Activated naive CD8-positive, alpha-beta T cell treated with anti-CD3 and anti-CD28 coated beads for 36 hours (primary cell): Measurements from ENCODE around the gene EGFL7. TPM values are rescaled to one million over a fixed set of nuclear protein-coding genes. Genes with fewer than 3 reads are reported as not detected.

Experiments used
- DNase-seq: peaks from one replicate; pipeline ENCODE4 v3.0.0; 2021
- H3K27ac Mint-ChIP-seq: one replicate; pipeline ENCODE4 v1.8.0; 2022; ENCODE audit warnings: mild to moderate bottlenecking, moderate library complexity, mixed read lengths
- H3K27me3 Mint-ChIP-seq: one replicate; pipeline ENCODE4 v1.8.0; 2022; ENCODE audit warnings: mild to moderate bottlenecking, mixed read lengths
- H3K36me3 Mint-ChIP-seq: one replicate; pipeline ENCODE4 v1.8.0; 2021; ENCODE audit warnings: mild to moderate bottlenecking, mixed read lengths
- H3K4me1 Mint-ChIP-seq: one replicate; pipeline ENCODE4 v1.8.0; 2021; ENCODE audit warnings: mixed read lengths
- H3K4me3 Mint-ChIP-seq: one replicate; pipeline ENCODE4 v1.8.0; 2022; ENCODE audit warnings: mild to moderate bottlenecking, moderate library complexity, mixed read lengths
- H3K9me3 Mint-ChIP-seq: one replicate; pipeline ENCODE4 v1.8.0; 2022; ENCODE audit warnings: mixed read lengths
- total RNA-seq, 2 experiments: library from RNA; stranded (reverse); gene quantifications; one replicate each; pipeline ENCODE4 v1.2.3, GENCODE V29; 2021

EGFL7 gene
- total RNA-seq, 2 experiments from 2014 or later = 0.94 to 1.2 TPM

DNA sequence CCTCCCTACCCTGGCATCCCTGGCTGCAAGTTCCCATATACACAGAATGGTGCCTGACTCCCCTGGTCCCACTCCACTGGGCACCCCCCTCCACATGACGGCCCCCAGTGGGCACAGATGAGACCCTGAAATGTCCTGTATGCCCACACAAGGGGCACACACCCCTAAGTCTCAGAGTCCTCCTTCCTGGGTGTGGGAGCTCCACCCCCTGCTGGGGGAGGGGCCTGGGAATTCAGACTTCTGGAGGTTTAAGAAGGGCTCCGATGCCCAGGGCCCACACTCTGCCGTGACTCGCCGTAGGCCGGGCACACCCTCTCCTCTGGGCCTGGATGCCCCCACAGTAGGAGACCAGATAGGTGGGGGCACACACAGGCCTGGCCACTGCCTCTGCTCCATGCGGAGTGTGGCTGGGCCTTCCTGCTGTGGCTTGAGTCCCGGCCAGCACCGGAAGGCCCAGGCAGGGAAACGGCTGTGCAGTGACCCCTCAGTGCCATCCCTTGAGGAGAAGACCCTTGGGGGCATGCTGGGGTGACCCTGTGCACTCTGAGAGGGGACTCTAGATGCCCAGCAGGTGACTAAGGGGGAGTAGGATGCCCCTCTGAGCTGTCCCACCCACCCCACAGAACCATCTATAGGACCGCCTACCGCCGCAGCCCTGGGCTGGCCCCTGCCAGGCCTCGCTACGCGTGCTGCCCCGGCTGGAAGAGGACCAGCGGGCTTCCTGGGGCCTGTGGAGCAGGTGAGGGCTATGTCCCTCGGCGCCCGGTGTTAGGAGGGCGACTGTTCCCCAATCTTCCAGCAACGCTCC, 6.5 kb downstream of the EGFL7 start:
- no peak overlapping the region for H3K4me3 Mint-ChIP-seq
- no peaks in the 10 kb centered on the region for H3K36me3 Mint-ChIP-seq
- H3K9me3 Mint-ChIP-seq = no peaks in the 10 kb centered on the region
- H3K27me3 Mint-ChIP-seq = peaks cover 15% of the 10 kb centered on the region
- DNase-seq = no peak
- peaks cover 4% of the 10 kb centered on the region for H3K4me1 Mint-ChIP-seq
- no peak overlapping the region for H3K27ac Mint-ChIP-seq

DNA sequence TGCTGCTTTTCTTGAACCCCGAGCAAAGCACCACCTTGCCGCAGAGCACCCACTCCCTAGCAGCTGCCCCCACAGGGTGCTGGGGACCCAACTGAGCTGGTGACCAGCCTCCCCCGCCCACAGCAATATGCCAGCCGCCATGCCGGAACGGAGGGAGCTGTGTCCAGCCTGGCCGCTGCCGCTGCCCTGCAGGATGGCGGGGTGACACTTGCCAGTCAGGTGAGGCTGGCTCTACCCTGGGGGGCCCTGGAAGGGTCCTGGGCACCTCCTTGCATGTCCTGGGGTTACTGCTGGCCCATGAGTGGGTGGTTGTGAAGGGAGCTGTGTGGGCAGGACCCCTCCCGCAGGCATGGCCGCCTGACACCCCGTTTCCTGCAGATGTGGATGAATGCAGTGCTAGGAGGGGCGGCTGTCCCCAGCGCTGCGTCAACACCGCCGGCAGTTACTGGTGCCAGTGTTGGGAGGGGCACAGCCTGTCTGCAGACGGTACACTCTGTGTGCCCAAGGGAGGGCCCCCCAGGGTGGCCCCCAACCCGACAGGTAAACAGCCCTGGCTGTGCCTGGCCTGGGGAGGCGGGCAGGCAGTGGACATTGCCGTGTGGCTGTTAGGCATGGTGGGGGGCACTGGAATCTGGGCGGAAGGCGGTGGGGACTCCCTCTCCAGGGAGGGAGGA, 7.2 kb downstream of the EGFL7 start:
- no peak overlapping the region for H3K27ac Mint-ChIP-seq
- peaks cover 4% of the 10 kb centered on the region for H3K4me1 Mint-ChIP-seq
- no peaks in the 10 kb centered on the region for H3K36me3 Mint-ChIP-seq
- no peaks in the 10 kb centered on the region for H3K9me3 Mint-ChIP-seq
- no peak for DNase-seq
- no peak overlapping the region for H3K4me3 Mint-ChIP-seq
- peaks cover 8% of the 10 kb centered on the region for H3K27me3 Mint-ChIP-seq

- peaks cover 5% of the 10 kb centered on the region for H3K27me3 Mint-ChIP-seq
- H3K27ac Mint-ChIP-seq = no peak overlapping the region
- H3K9me3 Mint-ChIP-seq = no peaks in the 10 kb centered on the region
- H3K4me3 Mint-ChIP-seq = no peak overlapping the region
- DNase-seq = no peak
- peaks cover 3% of the 10 kb centered on the region for H3K4me1 Mint-ChIP-seq
- no peaks in the 10 kb centered on the region for H3K36me3 Mint-ChIP-seq
Observed at GRCh38 chr9:136670576-136671253, 8.0 kb downstream of the EGFL7 start.

- Mint-ChIP-seq H3K27me3 (peaks cover 5% of the 10 kb centered on the region), H3K36me3 (no peaks in the 10 kb centered on the region), H3K27ac (no peak overlapping the region), H3K4me1 (peaks cover 3% of the 10 kb centered on the region), H3K9me3 (no peaks in the 10 kb centered on the region), H3K4me3 (no peak overlapping the region)
- no peak for DNase-seq
Observed at GRCh38 chr9:136671254-136671614, 8.5 kb downstream of the EGFL7 start.

- peak; percentile 49 for DNase-seq
- H3K36me3 Mint-ChIP-seq = no peaks in the 10 kb centered on the region
- H3K4me3 Mint-ChIP-seq = no peak overlapping the region
- no peaks in the 10 kb centered on the region for H3K9me3 Mint-ChIP-seq
- peaks cover 3% of the 10 kb centered on the region for H3K4me1 Mint-ChIP-seq
- H3K27ac Mint-ChIP-seq = no peak overlapping the region
- H3K27me3 Mint-ChIP-seq = peaks cover under 1% of the 10 kb centered on the region
Observed at GRCh38 chr9:136671646-136672430, 9.1 kb downstream of the EGFL7 start.

DNA sequence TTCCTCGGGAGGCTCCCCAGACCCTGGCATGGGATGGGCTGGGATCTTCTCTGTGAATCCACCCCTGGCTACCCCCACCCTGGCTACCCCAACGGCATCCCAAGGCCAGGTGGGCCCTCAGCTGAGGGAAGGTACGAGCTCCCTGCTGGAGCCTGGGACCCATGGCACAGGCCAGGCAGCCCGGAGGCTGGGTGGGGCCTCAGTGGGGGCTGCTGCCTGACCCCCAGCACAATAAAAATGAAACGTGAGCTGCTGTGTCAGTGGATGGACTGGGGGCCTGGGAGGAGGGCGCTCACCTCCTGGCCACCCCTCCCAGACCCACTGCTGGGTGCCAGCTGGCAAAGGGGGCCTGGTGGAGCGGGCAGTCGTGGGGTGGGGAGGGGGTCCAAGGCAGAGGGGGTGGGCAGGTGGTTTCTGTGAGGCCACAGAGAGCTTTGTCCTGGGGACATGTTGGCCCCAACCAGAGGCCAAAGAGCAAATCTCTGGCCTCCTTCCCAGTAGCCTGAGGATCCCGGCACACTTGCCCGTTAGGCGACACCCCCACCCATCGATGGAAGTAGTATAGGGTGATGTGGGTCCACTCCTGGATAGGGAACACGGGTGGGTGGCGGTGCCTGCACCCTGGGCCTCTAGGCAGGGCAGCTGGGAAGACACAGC, 9.8 kb downstream of the EGFL7 start:
- no peak for DNase-seq
- no peak overlapping the region for H3K27ac Mint-ChIP-seq
- H3K9me3 Mint-ChIP-seq = no peaks in the 10 kb centered on the region
- no peaks in the 10 kb centered on the region for H3K27me3 Mint-ChIP-seq
- no peaks in the 10 kb centered on the region for H3K36me3 Mint-ChIP-seq
- peaks cover 3% of the 10 kb centered on the region for H3K4me1 Mint-ChIP-seq
- H3K4me3 Mint-ChIP-seq = no peak overlapping the region

- no peak overlapping the region for H3K4me3 Mint-ChIP-seq
- H3K27me3 Mint-ChIP-seq = no peaks in the 10 kb centered on the region
- DNase-seq = no peak
- H3K9me3 Mint-ChIP-seq = no peaks in the 10 kb centered on the region
- H3K4me1 Mint-ChIP-seq = peaks cover 3% of the 10 kb centered on the region
- no peak overlapping the region for H3K27ac Mint-ChIP-seq
- no peaks in the 10 kb centered on the region for H3K36me3 Mint-ChIP-seq
Observed at GRCh38 chr9:136673088-136673974, 10.6 kb downstream of the EGFL7 start.

GRCh38 chr9:136673975-136674785, 11.5 kb downstream of the EGFL7 start:
- no peak for DNase-seq
- Mint-ChIP-seq H3K9me3 (no peaks in the 10 kb centered on the region), H3K27ac (no peak overlapping the region), H3K4me3 (no peak overlapping the region), H3K4me1 (no peaks in the 10 kb centered on the region), H3K27me3 (no peaks in the 10 kb centered on the region), H3K36me3 (no peaks in the 10 kb centered on the region)

GRCh38 chr9:136674786-136675349, 12.2 kb downstream of the EGFL7 start:
- H3K27me3 Mint-ChIP-seq = no peaks in the 10 kb centered on the region
- H3K4me1 Mint-ChIP-seq = no peaks in the 10 kb centered on the region
- H3K9me3 Mint-ChIP-seq = no peaks in the 10 kb centered on the region
- H3K27ac Mint-ChIP-seq = no peak overlapping the region
- DNase-seq = no peak
- H3K36me3 Mint-ChIP-seq = no peaks in the 10 kb centered on the region
- no peak overlapping the region for H3K4me3 Mint-ChIP-seq

GRCh38 chr9:136675477-136676296, 13.0 kb downstream of the EGFL7 start:
- no peaks in the 10 kb centered on the region for H3K36me3 Mint-ChIP-seq
- H3K9me3 Mint-ChIP-seq = no peaks in the 10 kb centered on the region
- no peaks in the 10 kb centered on the region for H3K4me1 Mint-ChIP-seq
- H3K27ac Mint-ChIP-seq = no peak overlapping the region
- no peak for DNase-seq
- H3K27me3 Mint-ChIP-seq = no peaks in the 10 kb centered on the region
- H3K4me3 Mint-ChIP-seq = no peak overlapping the region

GRCh38 chr9:136676297-136676794, 13.6 kb downstream of the EGFL7 start:
- H3K27ac Mint-ChIP-seq = no peak overlapping the region
- no peak overlapping the region for H3K4me3 Mint-ChIP-seq
- no peaks in the 10 kb centered on the region for H3K27me3 Mint-ChIP-seq
- no peaks in the 10 kb centered on the region for H3K4me1 Mint-ChIP-seq
- no peaks in the 10 kb centered on the region for H3K36me3 Mint-ChIP-seq
- DNase-seq = no peak
- no peaks in the 10 kb centered on the region for H3K9me3 Mint-ChIP-seq
